ENCODE measurements around the gene FIGNL2.

- TF ChIP-seq CEBPB (IDR thresholded peaks at IDR 0.05; ENCODE audit: low read depth) (no peak), SIN3A (IDR thresholded peaks at IDR 0.05; ENCODE audit: low read depth) (no peak), SP1 (IDR thresholded peaks at IDR 0.05; ENCODE audit: low read depth) (no peak)
Observed at GRCh38 chr12:51839310-51839947, 9.1 kb downstream of the FIGNL2 start.
